ENCODE results near the gene AAR2.

Gene AAR2

DNA sequence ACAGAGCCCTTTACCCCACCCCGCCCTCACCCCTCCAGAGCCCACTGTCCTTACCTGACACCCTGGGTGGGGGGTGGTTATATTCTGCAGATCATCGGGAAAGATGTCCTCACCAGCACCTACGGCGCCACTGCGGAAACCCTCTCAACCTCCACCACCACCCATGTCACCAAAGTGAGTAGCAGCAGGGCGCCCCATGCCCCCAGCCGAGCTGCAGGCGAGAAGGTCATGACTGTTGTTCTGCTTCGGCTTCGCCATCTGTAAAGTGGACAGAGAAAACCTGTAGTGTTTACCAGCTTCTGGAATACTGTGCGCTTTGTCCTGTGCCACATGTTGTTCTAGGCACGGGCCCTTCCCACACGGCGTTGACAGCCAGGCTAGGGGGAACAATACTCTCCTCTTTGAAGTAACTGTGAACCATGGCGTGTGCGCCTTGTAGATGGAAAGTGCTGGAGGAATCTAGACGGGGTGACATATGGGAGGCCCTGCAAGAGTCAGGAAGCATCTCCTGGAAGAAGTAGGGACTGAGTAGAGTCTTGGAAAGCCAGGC is 16.5 kb upstream of the AAR2 start:
- DNase-seq = no peak

DNA sequence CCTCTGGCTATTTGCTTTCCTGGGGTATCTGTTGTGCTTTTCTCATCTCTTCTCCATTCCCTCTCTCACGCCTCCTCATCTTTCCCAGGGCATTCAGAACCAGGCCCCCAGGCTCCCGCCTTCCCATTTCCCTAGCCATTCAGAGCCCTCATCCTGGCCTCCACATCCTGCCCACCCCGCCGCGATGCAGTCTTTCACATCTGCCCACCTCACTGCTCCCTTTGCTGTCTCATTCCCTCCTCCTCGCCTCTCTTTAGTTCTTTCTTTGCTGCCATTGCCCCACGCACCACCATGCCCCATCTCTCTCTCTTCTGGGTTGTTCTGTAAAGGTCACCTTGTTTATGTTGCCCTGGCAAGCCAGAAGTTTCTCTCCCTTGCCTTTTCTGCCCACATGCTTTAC is 10.6 kb upstream of the AAR2 start:
- no peak for DNase-seq

DNA sequence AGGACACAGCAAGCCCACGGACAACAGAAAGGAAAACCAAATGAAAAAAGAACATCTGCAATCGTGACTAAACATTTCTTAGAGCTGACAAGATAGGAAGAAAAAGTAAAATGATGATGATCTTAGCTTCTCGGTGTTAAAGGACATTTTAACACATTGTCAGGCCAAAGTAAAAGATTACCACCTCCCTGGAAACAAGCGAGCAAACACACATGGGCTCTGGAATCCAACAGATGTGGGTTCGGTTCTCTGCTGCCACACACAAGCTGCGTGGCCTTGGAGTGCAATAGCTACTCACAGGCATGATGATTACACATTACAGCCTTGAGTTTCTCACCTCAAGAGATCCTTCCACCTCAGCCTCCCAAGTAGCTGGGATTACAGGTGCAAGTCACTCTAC is 7.5 kb upstream of the AAR2 start:
- no peak for DNase-seq

DNA sequence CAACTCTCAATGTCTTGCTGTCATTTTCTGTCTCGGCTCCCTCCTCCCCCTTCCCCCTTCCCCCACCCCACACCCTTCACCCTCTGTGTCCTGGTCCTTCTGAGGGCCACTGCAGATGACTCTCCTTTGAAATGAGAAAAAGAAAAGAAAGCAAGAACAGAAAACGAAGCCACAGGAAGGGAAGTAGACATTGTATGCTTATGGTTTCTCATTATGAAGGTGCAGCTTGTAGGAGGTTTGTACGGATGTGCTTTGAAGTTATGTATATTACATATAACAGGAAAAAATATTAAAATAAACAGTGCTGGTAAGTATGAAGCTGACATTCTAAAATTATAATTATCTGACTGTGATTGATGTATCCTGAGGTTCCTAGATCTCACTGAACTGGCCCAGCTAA is 6.3 kb upstream of the AAR2 start:
- no peak for DNase-seq

DNA sequence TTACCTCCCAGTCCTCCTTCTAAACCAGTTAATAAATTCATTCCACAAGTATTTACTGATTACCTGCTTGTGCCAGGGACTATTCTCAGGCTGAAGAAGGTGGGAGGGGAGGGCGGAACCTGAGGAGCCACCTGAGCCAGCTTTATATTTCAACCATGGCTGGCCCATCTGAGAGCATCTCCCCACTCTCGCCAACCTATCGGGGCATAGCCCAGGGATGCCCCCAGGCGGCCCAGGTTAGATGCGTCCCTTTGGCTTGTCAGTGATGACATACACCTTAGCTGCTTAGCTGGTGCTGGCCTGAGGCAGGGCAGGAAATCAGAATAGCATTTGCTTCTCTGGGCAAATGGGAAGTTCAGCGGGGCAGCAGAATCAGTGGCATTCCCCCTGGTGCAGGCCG is 4.9 kb upstream of the AAR2 start:
- no peak for DNase-seq

DNA sequence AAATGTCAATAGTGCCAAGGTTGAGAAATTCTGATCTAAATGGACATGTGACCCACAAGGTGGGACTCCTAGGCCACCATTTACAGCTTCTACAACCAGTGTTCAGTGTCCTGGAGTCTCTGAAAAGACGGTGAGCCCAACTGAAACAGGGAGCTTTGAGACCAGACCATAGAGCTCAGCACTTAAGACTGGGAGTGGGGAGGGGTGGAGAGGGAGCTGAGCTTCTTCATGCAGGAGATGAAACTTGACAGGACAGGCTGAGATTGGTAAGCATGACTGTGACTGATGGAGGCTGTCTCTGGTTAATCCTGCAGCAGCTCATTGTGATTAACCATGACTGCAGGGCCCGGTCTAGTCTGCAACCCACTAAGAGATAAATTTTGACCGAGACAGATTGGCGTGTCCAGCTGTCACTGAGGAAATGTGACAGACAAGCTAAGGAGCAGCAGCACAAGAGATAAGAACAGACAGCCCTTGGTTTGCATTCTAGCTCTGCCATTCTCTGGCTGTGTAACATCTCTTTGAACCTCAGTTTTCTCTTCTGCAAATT is 1.4 kb upstream of the AAR2 start:
- no peak for DNase-seq

DNA sequence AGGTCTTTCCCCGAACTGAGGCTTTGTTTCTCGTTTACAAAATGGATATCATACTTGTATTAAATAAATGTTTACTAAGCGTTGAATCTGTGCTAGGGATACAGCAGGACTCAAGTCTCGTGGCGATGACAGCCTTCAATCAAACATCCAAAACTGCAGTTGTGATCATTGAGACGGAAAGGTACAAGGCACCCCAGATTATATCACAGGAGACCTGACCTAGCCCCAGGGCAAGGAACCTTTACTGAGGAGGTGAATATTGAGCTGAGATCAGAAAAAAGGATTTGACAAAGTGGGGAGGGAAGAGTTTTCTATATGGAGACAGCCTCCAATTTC is 476 bp downstream of the AAR2 start:
- DNase-seq = no peak

DNA sequence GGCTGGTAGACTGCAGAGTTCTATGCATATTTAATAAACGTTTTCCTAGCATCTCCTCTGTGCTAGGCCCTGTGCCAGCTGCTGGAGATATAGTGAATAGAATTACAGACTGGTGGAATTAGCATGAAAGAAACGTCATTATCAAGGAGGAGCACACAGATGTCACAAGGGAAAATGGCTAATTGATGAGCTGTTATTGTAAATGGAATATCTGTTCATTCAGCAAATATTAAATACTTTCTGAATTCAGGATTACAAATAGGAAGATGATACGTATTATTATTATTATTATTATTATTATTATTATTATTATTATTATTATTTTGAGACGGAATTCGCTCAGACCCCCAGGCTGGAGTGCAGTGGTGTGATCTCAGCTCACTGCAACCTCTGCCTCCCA is 1.2 kb downstream of the AAR2 start:
- DNase-seq = no peak

DNA sequence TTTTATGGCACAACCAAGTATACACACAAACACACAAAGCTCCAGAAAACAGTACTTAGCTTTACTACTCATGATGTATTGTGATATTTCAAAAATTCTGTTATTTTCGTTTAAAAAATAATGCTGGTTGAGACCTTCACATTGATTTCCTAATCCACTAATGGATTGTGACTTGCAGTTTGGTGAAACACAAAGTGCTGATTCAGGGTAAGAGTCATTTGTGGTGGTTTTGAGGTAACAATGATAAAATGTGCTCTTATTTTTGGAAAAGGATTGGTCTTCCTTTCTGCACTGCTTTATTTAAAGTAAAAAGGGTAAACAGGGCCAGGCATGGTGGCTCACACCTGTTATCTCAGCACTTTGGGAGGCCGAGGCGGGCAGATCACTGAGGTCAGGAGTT is 1.9 kb downstream of the AAR2 start:
- DNase-seq = no peak

DNA sequence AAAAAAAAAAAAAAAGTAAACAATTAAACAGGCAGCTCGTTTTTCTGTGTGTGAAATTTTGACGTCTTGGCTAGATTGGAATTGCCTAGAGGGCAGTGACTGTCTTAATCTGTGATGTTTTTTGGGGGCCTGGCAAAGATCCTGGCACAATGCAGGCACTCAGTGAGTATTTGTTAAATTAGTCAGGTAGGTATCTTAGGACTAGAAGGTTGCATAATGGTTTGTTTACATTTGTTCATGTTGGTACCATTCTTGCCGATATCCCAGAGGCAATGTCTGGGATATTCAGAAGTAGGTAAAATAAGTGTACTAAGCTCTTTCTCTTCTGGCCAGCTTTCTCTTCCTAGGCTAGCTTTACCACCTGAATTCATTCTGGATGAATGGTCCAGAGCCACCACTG is 2.5 kb downstream of the AAR2 start:
- no peak for DNase-seq

DNA sequence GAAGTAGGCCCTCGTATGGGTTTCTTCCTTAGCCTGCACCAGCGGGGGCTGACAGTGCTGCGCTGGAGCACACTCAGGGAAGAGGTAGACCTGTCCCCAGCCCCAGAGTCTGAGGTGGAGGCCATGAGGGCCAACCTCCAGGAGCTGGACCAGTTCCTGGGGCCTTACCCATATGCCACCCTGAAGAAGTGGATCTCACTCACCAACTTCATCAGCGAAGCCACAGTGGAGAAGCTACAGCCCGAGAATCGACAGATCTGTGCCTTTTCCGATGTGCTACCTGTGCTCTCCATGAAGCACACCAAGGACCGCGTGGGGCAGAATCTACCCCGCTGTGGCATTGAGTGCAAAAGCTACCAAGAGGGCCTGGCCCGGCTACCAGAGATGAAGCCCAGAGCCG is 3.8 kb downstream of the AAR2 start:
- no peak for DNase-seq

DNA sequence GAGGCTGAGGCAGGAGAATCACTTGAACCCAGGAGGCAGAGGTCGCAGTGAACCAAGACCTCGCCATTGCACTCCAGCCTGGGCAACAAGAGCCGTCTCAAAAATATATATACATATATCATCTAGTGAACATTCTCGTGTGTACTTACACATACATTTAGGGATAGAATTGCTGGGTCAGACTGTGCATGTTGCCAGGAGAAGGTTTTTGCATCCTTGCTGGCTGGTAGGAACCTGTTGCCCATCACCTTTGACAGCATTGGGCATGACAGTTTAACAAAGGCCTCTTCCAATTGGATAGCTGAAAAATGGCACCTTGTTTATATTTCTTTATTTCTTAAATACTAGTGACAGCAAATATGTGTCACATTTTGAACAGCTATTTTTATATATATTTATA is 5.4 kb downstream of the AAR2 start:
- DNase-seq = no peak

DNA sequence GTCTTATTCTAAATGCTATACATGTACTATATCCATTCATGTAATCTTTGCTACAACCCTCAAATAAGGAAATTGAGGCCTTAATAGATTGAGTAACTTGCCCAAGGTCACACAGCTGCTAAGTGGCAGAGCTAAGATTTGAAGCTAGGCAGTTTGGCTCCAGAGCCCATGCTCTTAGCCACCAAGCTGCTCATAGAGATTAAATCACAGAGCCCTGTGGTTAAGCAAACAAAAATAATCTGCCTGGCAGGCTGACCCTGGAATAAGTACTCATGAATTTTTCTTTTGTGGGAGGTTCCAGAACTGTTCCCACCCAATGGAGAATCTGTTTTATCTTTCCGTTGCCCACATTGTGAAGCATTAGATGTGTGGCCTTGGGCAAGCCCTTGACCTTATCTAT is 7.4 kb downstream of the AAR2 start:
- DNase-seq = no peak

DNA sequence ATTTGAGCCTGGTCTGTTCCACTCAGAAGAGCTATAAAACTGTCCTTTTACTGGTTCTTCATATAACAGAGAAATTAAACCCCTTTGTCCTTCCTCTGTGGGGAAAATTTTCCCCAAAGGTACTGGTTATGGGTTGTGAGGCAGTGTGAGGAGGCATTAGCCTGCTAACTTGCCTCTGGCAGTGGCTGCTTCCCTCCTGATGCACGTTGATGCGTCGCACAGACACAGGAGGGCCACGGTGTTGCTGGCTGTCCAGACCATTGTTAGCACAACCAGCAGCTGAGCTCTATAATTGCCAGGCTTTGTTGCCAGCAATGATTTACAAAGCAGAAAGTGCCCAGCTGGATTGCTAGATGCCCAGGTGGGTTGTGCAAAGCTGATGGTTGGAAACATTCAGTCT is 10.1 kb downstream of the AAR2 start:
- no peak for DNase-seq

DNA sequence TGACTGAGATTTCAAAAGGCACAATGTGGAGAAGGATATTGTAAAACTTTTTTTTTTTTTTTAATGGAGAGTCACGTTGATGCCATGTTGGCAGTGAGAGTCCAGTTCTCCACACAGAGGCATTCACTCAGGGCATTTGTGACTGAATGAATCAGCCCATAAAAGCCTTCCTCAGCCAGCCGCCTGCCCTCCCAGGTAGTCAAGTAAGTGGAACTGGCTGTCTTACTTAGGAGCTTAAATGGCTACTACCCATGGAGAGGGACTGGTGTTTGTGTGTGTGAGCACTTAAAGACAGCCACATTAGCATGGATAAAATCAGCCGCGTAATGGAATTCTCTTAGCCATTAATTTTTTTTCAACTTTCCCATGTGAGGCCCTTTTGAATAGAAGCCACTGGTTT is 12.6 kb downstream of the AAR2 start:
- no peak for DNase-seq

DNA sequence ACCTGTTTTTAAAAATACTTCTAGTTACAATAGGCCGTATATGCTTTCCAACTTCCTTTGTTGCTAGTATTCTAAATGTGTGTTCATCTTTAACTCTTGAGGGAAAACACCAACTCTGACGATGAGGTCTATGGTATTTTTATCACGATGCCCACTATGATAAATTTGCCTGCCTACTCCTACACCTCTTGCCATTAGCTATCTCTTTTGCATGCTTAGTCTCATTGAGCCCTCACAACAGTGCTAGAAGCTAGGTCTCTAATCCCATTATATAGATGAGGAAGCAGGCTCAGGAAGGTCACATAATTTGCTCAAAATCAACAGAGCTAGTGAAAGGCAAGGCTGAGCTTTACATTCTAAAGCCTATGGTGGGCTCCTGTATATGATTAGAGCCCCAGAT is 13.2 kb downstream of the AAR2 start:
- no peak for DNase-seq

DNA sequence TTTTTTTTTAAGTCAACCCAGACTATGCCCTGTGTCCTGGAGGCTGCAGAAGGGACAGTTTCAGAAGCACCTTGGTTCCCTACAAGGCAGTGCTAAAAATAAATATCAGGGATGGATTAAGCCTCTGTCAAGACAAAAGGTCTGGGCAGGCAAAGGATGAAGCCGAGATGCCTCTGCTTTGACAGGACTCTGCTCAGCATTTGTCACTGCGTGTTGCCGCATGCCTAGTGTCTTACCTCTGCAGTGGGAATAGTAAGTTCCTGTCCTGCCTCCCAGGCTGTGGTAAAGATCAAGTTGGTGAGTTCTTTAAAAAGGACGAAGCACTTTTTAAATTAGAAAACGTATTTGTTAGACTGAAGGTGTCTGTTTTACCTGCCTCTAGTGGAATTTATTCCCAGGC is 15.1 kb downstream of the AAR2 start:
- DNase-seq = no peak

DNA sequence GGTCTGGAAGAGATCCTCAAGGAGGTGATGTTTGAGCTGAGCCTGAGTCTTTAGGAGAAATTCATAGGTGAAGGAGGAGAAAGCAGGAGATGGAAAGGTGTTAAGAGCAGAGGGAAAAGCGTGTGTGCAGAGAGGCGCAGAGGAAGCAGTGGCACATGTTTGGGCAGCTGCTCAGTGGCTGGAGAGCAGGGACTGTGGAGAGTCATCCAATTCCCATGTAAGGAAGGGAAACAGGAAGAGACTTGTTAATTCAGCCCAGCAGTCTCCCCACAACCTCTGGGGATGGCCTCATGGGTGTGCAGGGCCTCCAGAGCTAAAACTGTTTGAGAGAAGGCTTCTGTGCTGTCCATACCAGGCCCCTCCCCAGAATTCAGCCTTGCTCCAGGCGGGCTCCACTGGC is 16.2 kb downstream of the AAR2 start:
- DNase-seq = no peak

DNA sequence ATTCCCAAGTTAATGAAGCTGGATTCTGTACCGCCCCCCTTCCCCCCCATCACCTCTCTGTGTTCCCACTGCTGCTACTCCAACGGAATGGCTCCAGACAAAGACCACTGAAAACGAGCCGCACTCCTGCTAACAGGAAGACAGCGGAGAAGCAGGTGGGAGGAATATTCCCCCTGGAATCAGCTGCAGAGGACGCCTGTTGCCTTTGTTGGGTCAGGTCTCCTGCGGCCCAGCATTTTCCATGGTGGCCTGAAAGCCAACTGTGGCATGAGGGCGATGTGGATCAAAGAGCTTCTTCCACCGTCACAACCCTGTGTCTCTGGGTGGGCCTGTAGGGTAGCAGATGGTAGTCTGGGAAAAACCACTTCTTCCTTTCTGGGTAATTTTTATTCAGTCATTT is 16.8 kb downstream of the AAR2 start:
- DNase-seq = no peak

DNA sequence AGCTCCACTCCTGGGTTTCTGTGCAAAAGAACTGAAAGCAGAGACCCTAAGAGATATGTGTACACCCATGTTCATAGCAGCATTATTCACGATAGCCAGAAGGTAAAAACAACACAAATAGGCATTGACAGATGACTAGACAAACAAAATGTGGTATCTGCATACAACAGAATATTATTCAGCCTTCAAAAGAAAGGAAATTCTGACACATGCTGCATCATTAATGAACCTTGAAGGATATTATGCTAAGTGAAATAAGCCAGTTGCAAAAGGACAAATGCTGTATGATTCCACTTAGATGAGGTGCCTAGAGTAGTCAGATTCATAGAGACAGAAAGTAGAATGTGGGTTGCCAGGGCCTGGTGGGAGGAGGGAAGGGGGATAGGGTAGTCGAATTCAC is 17.8 kb downstream of the AAR2 start:
- no peak for DNase-seq

DNA sequence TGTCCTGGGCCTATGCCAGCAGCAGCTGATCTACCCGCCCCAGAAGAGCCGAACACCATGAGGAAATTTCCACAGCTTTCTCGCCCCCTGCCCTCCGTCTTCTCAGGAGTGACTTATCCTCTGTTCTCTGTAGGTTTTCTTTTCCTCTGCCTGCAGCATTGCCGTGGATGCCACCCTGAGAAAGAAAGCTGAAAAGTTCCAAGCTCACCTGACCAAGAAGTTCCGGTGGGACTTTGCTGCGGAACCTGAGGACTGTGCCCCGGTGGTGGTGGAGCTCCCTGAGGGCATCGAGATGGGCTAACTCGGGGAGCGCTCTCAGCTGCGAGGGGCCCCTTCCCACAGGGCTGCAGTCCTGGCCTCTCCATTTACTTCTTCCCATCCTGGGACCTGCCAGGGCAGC is 19.2 kb downstream of the AAR2 start:
- DNase-seq = no peak

DNA sequence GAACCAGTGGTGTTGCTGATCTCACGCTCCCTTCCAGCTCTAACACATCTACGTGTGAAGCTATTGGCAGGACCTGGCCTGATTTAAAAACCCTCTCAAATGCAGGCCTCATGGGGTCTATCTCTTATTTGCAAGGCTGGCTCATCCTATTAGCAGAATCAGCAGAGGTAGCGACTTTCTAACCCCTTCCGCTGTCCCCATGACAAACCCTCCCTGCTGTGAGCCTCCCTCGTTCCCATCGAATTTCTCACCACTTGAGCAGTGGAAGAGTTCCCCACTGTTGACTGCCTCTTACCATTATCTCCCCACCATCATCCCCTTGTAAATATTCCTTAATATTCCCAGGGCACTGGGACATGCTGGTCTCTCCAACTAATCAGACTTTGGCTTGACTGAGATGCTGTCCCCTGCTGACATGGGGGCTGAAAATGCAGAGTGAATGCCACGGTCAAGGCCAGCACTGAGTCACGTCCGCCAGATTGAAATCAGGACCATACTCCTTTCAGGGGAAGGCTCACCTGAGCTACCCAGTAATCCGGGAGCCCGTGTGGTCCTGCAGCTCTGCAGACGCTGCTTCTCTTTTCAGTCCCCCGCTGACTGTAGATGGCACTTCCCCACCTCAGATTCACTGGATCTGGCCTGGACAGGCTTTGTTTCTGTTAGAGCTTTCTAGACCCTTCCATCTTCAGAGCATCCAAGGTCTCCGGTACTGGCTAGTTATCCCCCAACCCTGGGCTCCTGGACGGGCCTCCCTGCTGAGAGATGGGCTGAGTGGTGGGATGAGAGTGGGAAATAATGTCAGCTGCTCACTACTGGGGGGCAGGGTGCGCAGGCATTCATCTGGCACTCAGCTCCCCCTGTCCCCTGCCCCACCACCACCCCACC is 23.1 kb downstream of the AAR2 start:
- DNase-seq = no peak

DNA sequence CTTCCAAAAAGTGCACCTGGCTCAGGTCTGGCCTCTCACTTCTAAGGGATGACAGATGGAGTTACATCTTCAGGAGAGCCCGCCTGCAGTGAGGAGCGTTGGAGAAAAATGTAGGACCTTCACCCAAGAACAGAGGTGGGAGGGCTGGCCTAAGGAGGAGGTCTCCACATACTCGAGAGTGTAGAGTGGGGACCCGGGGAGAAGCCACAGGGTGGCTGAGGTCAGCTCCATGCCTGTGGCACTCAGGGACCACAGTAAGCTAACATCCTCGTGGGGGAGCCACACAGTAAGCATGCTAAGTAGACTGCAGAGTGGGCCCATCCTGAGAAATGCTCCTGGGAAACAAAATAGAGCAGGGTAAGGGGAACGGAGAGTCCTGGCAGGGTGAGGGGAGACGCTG is 24.0 kb downstream of the AAR2 start:
- DNase-seq = no peak

DNA sequence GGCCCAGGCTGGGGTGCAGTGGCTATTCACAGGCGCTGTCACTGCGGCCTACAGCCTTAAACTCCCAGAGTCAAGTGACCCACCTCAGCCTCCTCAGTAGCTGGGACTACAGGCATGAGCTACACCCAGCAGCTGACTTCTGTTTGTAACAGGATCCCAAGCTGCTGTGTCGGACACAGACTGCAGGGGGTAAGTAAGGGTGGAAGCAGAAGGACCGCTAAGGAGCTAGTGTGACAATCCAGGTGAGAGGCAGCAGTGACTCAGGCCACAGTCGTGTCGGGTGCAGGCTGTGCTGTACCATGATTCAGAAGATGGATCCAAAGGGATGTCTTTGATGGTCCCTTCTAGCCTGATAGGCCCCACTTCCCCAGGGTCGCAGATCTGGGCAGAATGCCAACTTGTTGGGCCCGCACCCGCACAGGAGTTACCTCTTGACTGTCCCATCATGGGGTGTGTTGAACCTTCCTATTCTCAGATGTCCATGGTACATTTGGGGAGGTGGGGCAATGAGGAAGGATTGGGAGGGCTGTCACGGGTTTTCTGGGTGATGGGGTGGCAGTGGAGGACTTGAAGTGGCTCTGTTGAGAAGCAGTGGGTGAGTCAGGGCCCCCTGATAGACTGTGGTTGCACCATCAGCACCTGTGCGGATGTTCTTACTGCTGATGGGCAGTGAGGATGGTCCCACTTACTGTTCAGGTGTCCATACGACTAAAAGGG is 25.3 kb downstream of the AAR2 start:
- DNase-seq = no peak

All from fibroblast of upper back skin (primary cell).